Right lung (tissue), 5 donors: Measurements from ENCODE around the gene ACTN4. TPM values are rescaled to one million over a fixed set of nuclear protein-coding genes. Genes with fewer than 3 reads are reported as not detected.
A peak's percentile ranks its signal among the peaks of the same experiment; 100 is the strongest.

Source experiments
- DNase-seq, 2 donors: peaks; one replicate each; pipeline ENCODE4 v3.0.0-alpha.2; 2013
- polyA plus RNA-seq, 5 donors: library from polyadenylated mRNA; unstranded; fragments of 120-200 nt; gene quantifications; one replicate each; pipeline versions ENCODE4 v1.2.1 to v1.2.3, GENCODE V29; 2013; ENCODE audit warnings: inconsistent platforms in 1 of 5, low replicate concordance in 1 of 5; ENCODE audit not compliant: insufficient read length in 5 of 5, insufficient read depth in 1 of 5

ACTN4 gene
- polyA plus RNA-seq, 5 donors, result 331 to 403 (median 384) TPM

DNA sequence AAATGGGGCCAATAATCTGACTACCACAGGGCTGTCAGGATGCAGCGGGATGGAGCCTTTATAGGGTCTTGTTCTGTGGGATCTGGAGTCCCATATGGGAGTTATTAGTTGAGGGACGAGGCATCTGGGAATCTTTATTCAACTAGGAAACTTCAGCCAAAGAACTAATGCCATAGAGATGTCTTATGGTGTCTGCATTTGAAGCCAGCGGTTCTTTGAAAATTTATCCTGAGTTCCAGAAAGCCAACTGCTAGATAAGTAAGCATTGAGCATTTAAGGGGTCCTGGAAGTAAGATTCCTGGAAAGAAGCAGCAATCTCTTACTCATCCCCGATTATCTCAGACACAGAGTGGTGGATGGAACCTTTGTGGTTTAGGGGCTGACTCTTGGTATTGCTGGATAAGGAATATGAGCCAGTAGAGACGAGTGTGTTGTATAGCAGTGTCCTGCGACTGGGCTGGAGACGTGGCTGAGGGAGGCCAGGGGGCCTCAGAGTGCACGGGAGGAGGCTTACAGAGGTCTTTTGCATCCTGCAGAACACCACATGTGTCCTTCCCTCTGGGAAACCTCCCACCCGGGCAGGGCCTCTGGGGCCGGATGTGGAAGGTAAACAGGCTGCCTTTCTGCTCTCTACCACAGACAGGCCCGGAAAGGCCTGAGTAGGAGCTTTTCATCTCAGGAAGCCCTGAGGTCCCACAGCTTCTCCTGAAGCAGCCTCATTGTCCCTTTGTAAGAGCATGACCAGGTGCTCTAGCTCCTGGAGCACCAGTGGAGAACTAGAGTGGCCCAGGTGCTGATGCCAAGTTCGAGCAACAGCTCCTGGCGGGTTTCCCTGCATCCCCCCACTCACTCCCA lies 28.8 kb downstream of the ACTN4 start:
- DNase-seq, result no peak

- DNase-seq, result no peak
Measured at GRCh38 chr19:38676878-38677646, 29.6 kb downstream of the ACTN4 start.

DNA sequence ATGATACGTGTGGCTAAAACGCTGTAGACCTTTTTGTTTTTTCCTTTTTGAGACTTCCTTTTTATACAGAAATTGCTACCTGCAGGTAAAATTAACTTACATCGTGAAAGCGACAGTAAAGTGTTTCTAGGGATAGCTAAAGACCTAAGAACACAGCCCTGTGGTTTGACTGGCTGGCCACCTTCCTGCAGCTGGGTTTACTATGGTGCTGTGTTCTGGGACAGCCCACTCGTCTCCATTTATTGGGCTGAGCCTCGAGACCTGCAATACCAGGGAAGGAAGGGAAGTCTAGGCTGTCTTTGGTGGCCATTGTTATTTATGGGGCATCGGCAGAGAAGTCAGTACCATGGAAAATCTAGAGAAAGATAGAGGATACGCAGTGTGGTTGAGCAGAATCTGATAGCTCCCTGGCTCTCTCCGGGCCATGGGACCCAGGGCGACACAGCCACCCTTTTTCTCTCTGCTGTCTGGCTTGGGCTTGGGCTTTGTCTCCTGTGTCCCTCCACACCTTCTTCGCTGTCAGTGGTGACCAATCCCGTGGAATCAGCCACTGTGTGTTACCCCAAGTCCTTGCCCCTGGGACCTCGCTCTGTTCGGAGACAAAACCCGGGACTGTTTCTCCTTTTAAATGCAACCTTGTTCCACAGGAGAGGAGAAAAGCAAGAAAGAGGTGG lies 30.9 kb downstream of the ACTN4 start:
- DNase-seq, result no peak

- DNase-seq, result no peak
Measured at GRCh38 chr19:38678891-38679494, 31.5 kb downstream of the ACTN4 start.

GRCh38 chr19:38679839-38680238 lies 32.4 kb downstream of the ACTN4 start:
- no peak for DNase-seq

DNA sequence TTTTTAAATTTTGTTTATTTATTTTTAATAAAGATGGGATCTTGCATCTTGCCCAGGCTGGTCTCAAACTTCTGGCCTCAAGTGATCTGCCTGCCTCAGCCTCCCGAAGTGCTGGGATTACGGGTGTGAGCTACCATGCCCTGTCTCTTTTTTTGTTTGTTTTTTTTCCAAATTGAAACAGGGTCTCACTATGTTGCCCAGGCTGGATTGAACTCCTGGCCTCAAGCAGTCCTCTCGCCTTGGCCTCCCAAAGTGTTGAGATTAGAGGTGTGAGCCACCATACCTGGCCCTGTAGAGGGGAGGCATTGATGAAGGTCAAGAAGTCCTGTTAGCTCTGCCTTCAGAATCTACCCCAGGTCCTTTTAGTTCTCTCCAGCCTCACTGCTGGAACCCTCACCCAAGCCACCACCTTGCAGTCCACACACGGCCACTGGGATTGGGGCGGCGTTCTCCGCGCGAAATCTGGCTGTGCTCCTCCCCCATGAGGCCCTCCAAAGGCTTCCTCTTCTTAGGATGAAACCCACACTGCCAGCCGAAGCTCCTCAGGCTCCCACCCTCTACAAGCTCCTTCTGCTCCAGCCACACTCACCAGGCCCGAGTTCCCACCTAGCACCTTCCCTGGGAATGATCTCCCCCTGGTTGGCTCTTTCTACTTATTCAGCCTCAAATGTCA lies 34.9 kb downstream of the ACTN4 start:
- DNase-seq, result no peak

DNA sequence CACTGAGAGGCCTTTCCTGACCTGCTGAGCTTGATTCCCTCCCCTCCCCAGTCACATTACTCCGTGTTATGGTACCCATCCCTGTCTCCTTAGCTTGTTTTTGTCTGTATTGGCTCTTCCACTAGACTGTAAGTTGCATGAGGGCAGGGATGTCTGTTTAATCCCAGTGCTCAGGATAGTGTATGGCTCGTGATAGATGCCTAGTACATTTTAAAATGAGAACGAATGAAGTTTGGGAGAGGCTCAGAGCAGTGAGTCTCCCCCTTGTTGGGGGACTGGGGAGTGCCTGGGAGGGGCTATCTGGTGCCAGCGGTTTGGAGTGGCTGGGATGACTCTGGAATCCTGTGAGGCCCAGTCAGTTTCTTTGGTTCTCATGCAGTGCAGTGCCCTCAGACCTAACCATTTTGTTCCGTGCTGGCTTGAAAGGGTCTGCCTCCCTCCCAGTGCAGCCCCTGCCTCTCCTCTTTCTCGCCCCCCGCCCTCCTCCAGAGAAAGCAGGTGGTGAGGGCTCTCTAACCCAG lies 35.5 kb downstream of the ACTN4 start:
- no peak for DNase-seq

DNA sequence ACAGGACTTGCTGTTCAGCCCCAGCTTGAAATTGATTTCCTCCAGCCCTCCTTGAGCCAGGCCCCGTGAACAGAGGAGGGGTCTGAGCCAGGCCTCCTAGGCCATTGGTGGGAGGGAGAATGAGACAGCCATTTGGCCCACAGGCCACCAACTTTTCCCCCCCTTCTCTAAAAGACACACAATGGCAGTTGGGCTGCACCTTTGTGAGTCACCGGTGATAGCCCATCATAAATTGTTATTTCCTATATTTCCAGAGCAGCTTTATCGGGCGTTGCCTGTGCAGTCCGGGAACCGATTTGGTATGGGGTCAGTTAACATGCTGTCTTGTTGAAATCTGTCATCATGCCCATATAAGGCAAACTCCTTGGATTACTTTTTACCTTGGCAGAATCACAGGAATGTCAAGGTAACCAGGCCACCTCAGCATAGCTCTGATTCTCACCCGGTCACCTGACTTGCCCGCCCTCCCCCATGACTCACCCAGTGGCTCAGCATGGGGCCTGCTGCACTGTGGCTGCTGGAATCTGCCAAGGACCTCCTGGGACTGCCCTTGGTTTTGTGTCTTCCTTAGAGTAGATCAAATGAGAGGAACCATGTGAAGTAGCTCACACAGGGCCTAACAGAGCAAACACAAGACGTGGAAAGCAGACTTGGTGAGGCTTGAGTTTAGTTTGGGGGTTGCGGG lies 36.1 kb downstream of the ACTN4 start:
- DNase-seq, result peak; percentile 66 to 68

GRCh38 chr19:38684078-38684861 lies 36.8 kb downstream of the ACTN4 start:
- no peak for DNase-seq

DNA sequence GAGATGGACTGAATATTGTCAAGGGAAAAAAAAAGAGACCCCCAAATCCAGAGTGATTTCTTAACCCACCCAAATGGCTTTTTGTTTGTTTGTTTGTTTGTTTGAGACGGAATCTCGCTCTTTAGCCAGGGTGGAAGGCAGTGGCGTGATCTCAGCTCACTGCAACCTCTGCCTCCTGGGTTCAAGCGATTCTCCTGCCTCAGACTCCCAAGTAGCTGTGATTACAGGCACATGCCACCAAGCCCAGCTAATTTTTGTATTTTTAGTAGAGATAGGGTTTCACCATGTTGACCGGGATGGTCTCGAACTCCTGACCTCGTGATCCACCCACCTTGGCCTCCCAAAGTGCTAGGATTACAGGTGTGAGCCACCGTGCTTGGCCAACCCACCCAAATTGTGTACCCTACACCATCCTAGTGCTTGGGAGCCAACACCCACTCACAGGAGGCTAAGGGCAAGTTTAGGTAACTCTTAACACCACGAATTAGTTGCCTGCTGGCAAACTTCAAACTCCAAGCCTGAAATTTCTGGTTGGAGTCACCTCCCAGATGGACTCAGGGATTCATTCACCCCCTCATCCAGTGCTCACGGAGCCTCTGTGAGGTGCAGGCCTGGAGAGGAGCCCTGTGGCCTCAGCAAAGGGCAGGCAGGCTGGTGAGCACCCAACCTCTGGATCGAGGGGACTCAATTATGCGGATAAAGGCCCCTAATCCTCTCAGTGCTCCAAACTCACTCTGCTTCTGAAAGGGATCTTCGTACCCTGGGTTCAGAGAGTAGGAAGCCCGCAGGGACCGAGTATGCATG lies 37.6 kb downstream of the ACTN4 start:
- DNase-seq, result no peak

- DNase-seq, result no peak
Measured at GRCh38 chr19:38685666-38686529, 38.4 kb downstream of the ACTN4 start.

DNA sequence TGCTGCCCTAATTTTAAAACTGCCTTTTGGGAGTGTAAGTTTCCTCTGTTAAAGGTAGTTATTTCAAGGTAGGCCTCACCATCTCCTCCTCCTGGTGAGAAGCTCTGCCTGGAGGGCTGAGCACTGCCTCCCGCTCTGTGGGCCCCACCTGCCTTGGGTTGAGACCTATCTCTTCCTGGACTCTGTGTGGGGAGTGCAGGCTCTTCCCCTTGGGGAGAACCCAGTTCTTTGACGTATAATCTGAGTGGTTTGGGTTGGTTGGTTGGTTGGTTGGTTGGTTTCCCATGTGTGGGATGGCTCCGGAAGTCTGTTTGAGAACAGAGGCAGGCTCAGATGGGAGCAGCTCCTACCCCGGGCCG lies 39.1 kb downstream of the ACTN4 start:
- no peak for DNase-seq

- DNase-seq, result no peak
Measured at GRCh38 chr19:38687837-38688378, 40.5 kb downstream of the ACTN4 start.

GRCh38 chr19:38690146-38690545 lies 42.7 kb downstream of the ACTN4 start:
- DNase-seq, result no peak

DNA sequence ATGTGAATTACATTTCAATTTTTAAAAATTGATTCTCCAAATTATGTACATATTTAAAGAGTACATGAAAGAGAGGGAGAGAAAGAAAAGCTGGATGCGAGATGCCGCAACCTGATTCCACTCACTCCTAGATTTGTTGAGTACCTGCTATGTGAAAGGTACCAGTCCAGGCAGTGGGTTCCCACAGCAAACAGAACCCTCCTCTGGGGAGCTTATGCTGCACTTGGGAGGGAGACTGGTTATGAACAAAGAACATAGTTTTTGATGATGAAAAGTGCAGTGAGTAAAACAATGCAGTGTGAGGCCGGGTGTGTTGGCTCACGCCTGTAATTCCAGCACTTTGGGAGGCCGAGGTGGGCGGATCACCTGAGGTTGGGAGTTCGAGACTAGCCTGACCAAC lies 43.4 kb downstream of the ACTN4 start:
- DNase-seq, result no peak

DNA sequence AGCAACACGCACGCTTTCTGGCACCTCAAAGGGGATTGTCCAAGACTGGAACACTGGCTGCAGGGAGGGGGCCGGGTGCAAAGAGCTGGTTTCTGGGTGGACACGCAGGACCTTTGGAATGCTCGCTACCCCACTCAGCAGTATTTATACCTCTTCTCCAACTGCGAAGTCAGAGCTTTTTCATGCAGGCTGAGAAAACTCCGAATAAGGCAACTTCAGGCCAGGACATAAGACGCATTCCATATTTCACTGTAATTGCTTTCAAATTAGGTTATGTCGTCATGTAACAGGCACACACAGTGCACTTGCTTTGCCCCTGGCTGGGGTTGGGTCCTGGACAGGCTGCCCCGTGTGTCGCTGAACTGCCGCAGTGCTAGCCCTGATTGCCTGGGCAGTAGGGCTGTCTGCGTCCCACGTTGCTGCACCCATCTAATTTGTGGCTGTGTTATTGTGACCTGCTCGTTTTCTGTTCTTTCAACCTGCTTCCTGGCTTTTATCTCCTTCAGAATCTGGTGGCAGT lies 44.5 kb downstream of the ACTN4 start:
- no peak for DNase-seq
